GM18868 (cell line): ENCODE data around the gene SCN2A.
"Not testable (repeated sequence)": the region's sequence is repeated elsewhere in the genome, so short reads cannot be mapped to it uniquely, and the experiment has no call there.

Source experiments
- ATAC-seq: cut with Tn5 transposase; IDR thresholded peaks from one replicate; pipeline ENCODE4 v1.9.1; 2021; ENCODE audit warnings: mild to moderate bottlenecking, moderate library complexity; ENCODE audit not compliant: unreplicated experiment

SCN2A gene

DNA sequence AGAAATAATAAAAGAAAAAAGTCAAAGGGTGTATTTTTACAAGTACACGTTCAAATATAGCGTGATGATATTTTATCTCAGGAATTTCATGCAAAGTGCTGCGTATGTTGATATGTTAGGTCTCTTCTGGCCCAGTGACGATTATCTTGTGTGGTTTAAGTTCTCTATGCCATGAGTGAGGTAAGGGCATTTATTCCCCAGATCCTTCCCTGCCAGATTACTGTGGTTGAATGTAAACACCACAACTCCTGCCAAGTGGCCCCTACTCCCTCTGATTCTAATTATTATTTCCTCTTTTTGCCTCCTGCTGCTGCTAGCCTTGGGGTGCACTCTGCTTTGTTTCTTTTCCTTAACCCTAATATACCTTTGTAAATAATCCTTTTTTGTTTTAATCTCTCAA, 12.2 kb downstream of the SCN2A start:
- ATAC-seq: no peak

DNA sequence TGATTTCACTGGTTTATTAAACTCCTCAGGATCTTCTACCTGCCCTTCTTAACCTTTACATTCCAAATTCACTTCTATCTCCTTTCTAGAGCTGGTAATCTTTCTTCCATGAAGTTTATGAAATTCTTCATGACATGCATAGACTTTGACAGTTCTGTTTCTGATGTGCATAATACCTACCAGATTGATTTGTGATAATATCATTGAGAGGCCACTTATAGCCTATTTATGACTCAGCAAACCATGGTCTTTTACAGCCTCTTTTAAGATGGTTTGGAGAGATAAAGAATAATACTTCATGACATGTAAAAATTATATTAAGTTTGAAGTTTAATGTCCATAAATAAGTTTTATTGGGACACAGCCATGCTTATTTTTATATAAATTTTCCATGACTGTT, 14.0 kb downstream of the SCN2A start:
- ATAC-seq: no peak

DNA sequence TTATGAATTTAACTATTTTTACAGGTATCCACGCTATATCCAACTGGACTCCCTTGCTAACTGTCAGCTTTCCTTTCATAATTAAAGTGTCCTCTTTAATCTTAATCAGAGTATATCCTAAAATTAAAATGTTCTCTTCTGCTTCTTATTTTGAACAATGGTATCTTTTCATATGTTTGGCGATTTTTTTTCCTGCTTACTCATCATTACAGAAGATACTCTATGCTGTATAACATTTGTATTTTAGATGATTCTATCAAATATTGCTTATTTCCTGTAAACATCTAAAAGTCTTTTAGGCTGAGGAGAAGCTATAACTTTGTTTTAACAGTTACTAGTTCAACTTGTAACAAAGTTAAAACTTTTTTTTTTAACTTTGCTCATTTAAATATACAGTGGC, 17.4 kb downstream of the SCN2A start:
- no peak for ATAC-seq

DNA sequence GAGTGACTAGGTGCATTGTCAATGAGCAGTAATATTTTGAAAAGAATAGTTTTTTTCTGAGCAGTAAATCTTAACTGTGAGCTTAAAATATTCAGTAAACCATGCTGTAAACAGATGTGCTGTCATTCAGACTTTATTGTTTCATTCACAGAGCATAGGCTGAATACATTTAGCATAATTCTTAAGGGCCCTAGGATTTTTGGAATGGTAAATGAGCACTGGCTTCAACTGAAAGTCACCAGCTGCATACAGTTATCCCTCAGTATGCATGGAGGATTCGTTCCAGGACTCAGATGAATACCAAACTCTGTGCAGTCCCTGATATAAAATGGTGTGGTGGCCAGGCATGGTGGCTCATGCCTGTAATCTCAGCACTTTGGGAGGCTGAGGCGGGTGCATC, 21.1 kb downstream of the SCN2A start:
- not testable (repeated sequence) for ATAC-seq

DNA sequence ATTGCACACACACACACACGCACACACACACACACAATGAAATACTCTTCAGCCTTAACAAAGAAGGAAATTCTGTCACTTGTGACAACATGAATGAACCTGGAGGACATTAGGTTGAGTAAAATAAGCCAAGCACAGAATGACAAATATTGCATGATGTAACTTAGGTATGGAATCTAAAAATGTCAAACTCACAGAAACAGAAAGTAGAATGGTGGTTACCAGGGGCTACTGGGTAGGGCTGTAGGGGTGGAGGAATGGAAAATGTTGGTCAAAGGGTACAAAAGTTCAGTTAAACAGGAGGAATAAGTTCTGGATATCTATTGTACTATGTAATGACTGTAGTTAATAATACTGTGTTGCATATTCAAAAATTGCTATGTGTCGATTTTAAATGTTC, 29.5 kb downstream of the SCN2A start:
- ATAC-seq: peak; percentile 59

DNA sequence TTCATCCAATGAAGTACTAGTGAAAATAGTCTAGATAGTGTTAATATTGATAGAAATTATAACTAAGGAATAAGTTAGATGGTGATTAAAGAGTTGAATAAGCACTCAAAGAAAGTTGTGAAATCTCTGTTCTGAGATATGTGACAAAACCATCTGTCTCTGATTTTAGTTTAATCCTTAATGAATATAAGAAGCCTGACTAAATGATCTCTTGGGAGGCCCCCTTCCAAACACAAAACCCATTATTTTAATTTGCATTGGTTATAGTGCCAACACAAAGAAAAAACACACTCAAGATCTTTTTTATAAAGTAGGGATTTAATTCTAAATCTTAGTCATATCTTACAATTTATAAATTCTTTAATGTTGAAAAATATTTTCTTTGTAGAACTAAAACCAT, 34.0 kb downstream of the SCN2A start:
- no peak for ATAC-seq

DNA sequence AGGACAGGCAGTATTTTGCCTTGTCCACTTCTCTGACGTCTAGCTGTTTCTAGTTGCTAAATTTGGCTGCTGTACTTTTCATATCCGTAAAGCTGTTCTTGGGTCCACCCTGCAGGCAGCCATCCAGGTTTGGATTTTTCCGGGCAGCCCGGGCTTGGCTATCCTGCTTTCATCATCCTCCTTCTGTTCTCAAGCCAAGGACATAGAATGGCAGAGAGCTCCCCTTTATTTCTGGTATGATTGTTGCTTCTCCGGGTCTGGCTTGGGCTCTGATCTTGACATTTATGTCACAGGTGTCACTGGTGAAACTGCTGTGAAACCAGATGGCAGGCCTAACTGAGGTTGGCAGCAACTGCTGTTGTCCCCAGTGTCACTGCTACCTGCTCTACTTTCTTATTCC, 35.5 kb downstream of the SCN2A start:
- ATAC-seq: no peak

DNA sequence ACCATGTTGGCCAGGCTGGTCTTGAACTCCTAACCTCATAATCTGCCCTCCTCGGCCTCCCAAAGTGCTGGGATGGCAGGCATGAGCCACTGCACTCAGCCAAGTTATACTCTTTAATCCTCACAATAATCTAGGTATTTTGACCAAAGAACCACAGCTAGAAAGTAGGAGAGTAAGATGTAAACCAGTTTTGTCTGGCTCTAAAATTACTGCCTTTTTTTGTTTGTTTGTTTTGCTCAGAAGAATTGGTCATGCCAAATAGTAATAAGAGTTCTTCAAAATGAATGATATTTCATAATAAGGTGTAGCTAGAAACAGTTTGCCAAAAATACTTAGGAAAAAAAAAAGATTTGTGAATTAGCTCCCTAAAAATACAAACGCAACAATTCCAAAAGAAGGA, 36.7 kb downstream of the SCN2A start:
- ATAC-seq: no peak

DNA sequence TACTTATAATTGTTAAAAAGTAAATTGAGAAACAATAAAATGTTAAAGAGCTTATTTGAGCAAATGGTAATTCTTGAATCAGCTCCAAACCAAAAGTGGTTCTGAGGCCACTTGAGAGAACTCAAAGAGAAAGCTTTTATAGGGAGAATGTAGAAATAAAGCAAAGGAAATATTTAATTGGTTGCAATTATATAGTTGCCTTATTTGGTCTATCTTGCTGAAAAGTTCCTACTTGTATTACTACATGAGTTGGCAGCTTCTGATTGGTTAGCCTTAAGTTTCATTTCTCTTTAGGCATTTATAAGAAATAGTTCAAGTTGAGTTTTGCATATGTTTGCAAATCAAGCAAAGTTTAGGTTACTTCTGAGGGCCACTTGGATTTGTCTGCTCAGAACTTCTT, 38.1 kb downstream of the SCN2A start:
- no peak for ATAC-seq

DNA sequence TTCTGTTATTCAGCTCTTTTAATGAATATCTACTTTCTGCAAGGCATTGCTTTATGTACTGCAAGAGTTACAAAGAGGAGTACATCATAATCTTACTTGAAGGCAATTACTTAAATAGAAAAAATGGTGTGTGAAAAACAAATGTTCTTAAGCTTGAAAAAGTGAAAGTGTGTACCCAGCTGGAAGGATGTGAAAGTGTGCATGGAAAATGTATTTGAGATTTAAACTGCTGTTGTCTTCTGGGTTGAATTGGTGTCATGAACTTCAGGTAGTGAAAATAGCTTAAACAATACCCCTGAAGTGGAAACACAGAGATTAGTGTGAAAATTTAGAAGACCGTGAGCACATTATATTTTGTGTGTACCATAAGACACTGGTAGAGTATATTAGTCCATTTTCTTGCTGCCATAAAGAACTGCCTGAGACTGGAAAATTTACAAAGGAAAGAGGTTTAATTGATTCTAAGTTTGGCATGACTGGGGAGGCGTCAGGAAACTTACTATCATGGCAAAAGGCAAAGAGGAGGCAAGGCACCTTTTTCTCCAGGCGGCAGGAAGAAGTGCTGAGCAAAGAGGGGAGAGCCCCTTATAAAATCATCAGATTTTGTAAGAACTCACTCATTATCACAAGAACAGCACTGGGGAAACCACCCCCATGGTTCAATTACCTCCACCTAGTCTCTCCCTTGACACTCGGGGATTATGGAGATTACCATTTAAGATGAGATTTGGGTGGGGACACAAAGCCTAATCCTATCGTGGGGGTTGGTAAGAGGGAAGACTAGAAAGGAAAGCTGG, 38.8 kb downstream of the SCN2A start:
- no peak for ATAC-seq

DNA sequence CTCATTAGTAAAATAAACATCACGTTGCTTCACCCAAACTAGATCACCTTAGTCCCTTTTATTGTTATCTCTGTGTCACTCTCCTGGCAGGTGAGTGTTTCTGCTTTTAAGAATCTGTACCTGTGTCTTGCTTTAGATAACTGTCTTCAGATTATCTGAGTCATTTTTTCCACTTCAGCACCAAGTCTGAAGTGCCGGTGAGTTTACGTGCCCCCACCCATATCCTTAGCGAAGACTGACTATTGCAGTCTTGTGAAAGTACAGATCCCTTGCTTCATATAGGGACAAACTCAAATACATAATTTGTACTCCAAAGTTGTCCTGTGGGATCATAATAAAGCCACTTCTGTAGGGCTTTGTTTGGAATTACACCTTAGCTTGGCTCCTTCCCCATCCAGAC, 41.1 kb downstream of the SCN2A start:
- no peak for ATAC-seq

DNA sequence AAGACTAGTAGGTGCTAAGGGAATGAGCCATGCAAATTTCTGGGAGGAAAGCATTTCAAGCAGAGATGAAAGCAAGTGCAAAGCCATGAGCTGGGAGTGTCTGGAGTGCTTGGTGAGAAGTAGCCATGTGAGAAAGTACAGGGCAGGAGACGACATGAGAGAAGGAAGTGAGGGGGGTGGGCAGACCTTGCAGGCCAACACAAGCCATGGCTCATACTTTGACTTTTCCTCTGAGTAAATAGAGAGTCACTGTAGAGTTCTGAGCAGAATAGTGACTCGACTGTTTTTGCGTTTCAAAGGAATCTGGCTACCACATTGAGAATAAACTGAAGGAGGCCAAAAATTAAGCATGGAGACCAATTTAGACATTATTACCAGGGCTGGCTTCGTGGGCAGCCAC, 42.2 kb downstream of the SCN2A start:
- ATAC-seq: no peak

DNA sequence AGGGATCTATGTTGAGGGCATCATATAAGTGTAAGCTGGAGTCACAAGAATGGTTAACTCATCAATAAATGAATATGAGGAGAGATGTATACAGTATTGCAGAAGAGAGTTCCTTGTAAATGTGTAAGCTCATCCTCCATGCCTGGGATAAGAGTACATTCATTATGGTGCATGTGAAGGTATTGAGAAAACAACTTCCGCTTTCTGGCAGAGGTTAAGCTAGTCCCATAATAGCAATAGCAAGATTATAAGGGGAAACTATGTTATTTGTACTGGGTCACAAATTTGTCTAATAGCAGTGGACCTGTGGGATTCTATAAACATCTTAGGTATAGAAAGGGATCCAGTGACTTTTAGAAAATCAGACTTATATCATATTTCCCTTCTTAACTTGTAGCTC, 44.1 kb downstream of the SCN2A start:
- ATAC-seq: no peak

DNA sequence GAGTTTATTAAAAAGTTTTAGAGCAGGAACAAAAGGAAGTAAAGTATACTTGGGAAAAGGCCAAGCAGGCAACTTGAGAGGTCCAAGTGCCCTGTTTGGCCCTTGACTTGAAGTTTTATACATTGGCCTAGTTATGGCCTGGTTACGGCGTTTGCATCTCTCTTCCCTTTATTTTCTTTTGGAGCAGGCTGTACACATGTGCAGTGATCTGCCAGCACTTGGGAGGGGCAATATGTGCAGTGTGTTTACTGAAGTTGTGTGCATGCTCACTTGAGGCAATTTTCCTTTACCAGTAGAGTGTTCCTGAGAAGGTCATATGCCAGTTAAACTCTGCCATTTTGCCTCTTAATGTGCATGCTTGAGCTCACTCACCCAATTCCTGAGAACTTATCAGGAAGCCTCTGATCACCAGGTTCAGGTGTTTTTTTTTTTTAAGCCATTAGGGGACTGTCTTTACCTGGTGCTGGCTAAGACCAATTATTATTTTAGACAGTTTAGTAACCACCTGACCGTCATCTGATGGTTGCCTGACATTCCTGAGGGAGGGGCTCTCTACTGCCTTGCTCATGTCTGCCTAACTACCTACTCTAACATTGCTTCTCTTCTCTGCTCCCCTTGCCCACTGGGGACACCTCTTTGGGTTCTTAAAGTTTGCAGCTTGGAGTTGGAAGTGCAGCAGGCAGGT, 48.0 kb downstream of the SCN2A start:
- no peak for ATAC-seq

DNA sequence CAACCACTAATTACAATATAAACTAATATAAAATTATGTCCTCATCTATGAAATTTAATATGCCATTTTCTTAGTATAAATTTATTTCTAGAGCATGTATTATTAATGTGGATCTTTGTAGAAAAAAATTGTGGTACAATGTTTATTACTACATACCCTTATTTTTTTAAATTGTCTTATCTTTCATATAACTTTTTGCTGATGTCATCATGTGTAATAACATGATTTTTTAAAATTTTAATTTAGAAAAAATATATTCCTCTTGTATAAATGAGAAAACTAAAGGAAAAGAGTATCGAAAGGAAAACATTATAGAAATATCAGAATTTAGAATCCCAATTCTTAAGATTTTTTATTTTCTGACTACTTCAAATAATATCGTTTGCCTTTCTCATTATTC, 49.9 kb downstream of the SCN2A start:
- no peak for ATAC-seq

DNA sequence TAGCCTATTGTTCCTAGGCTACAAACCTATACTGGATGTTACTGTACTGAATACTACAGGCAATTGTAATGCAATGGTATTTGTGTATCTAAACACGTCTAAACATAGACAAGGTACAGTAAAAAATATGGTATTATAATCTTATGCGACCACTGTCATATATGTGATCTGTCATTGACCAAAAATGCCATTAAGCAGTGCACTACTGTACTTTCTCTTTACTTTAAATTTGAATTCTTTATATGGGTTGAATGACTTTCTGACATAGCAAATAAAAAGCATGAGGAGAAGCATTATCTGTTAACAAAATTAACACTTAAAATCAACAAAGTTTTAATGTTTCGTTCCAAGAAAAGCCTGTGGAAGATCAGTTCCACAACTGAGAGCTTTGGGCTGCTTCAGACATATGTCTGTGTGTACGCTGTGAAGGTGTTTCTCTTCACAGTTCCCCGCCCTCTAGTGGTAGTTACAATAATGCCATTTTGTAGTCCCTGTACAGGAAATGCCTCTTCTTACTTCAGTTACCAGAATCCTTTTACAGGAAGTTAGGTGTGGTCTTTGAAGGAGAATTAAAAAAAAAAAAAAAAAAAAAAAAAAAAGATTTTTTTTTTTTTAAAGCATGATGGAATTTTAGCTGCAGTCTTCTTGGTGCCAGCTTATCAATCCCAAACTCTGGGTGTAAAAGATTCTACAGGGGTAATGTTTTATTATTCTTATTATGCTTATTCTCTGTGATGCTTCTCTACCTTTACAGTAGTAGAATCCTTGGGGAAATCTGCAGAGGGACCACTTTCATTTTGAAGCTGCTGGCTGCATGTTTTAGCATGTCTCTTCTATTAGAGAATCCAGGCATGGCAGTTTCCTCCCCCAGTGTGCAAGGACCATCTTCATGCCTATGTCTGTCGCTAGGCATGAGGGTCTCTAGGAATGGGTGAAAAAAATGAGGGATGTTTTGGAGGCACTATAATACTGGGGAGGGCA, 54.5 kb downstream of the SCN2A start:
- ATAC-seq: peak; percentile 100

DNA sequence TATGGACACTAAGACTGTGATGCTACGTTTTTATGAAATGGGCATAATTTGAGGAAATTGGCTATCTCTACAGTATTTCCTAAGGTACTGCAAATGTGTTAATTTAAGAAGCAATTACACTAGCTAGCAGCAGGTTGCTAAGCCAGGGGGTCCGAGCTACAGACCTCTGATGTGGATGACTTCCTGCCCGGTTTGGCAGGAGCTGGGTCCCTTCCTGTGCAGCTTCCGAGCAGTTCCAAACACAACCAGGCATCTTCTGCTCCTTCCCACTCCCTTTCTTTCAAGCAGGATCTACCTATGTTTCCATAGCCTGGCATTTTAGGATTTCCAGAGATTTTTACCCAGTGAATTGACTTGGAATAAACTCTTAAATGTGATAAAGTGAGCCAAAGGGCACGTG, 55.7 kb downstream of the SCN2A start:
- ATAC-seq: no peak

DNA sequence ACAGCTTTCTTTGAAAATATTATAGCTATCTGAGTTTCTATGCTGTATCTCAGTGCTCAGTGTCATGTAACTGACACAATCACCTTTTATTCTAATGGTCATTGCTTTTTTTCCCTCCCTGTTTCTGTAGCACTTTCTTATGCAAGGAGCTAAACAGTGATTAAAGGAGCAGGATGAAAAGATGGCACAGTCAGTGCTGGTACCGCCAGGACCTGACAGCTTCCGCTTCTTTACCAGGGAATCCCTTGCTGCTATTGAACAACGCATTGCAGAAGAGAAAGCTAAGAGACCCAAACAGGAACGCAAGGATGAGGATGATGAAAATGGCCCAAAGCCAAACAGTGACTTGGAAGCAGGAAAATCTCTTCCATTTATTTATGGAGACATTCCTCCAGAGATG, 56.4 kb downstream of the SCN2A start:
- no peak for ATAC-seq

DNA sequence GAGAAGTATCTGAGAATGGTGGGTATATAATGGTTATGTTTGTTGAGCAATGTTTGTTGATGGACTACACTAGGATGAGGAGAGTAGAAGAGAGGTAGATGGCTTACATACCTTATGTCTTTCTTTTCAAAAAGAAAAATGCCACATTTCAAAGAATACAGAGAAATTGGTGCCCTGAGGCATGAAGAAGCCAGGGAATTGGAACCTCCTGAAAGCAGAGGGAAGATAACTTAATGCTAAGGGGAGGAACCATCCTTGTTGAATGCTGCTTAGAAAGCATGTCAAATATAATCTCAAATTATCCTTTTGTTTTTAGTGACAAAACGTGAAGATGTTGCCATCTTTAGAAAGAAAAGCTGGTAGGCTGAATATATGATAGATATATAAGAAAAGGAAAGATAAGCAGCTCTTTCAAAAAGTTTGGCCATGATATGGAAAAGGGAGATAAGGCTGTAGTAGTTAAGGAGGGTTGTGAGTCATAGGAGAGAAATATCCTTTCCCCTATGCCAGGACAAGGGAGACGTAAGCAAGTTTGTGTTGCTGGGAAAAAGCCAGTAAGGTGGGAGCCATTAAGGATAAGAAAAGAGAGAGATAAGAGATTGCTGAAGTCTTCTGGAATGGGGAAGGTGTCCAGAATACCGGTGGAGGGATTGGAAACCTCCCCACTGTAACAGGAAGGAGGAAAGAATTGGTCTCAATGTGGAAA, 66.3 kb downstream of the SCN2A start:
- ATAC-seq: no peak

DNA sequence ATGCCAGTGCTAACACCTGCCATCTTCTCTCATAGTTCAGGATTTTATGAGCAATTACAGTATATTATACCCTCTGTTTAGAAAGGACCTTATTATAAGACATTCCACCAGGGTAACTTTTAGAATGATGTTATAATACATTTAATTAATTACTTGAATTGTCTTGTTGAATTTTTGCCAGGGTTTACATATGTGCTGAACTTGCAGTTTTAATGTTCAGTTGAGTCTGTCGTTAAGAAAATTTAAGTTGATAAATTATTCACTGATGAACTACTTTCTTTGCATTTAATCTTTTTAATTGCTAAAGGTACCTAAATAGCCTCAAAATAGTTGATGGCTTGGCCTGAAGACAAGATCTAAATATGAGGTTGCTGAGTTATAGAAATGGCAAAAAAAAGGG, 68.1 kb downstream of the SCN2A start:
- no peak for ATAC-seq

DNA sequence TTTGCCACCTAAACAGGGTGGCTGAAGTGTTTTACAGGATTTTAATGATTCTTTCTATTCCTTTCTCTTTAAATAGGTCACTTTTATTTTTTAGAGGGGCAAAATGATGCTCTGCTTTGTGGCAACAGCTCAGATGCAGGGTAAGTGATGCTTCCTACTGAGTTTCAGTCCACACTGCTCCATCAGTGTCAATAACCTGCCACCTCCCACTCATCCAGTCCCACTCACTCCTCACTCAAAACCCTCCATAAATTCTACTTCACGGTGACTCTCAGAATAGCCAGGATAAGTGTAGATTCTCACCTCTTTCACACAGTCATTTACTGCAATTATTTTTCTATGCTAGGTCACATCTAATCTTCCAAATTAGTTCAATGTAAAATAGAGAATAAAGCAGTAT, 72.7 kb downstream of the SCN2A start:
- no peak for ATAC-seq
